Measurements from ENCODE around the gene ARHGAP27.

Gene ARHGAP27

GRCh38 chr17:45385331-45385997 lies 47.2 kb downstream of the ARHGAP27 start:
- no peak overlapping the region for H3K9ac ChIP-seq (ENCODE audit: low read depth, low read length)
- no peaks in the 10 kb centered on the region for H3K9me3 ChIP-seq (replicated peaks; ENCODE audit: low read length)
- H3K27me3 ChIP-seq (ENCODE audit: control insufficient read depth, insufficient read depth, low read length), result peaks cover 6% of the 10 kb centered on the region
- peaks cover 24% of the 10 kb centered on the region for H3K4me1 ChIP-seq (ENCODE audit: control insufficient read depth, insufficient read depth, low read length)
- H3K4me3 ChIP-seq (ENCODE audit: low read length), result no peak overlapping the region
- no peaks in the 10 kb centered on the region for H3K36me3 ChIP-seq (ENCODE audit: insufficient read depth, low read length)
- no peak overlapping the region for H3K4me2 ChIP-seq (ENCODE audit: low read length)

GRCh38 chr17:45384789-45385262 lies 47.8 kb downstream of the ARHGAP27 start:
- Histone ChIP-seq H3K4me1 (ENCODE audit: control insufficient read depth, insufficient read depth, low read length) (peaks cover 24% of the 10 kb centered on the region), H3K4me3 (ENCODE audit: low read length) (no peak overlapping the region), H3K27me3 (ENCODE audit: control insufficient read depth, insufficient read depth, low read length) (peaks cover 6% of the 10 kb centered on the region), H3K36me3 (ENCODE audit: insufficient read depth, low read length) (no peaks in the 10 kb centered on the region), H3K4me2 (ENCODE audit: low read length) (no peak overlapping the region), H3K9me3 (replicated peaks; ENCODE audit: low read length) (no peaks in the 10 kb centered on the region), H3K9ac (ENCODE audit: low read depth, low read length) (no peak overlapping the region)

- Histone ChIP-seq H3K9ac (ENCODE audit: low read depth, low read length) (no peak overlapping the region), H3K36me3 (ENCODE audit: insufficient read depth, low read length) (no peaks in the 10 kb centered on the region), H3K4me1 (ENCODE audit: control insufficient read depth, insufficient read depth, low read length) (peaks cover 24% of the 10 kb centered on the region)
Observed at GRCh38 chr17:45384047-45384788, 48.5 kb downstream of the ARHGAP27 start.

GRCh38 chr17:45383003-45383402 lies 49.7 kb downstream of the ARHGAP27 start:
- no peak overlapping the region for H3K9ac ChIP-seq (ENCODE audit: low read depth, low read length)
- H3K4me3 ChIP-seq (ENCODE audit: low read length), result no peak overlapping the region
- no peaks in the 10 kb centered on the region for H3K36me3 ChIP-seq (ENCODE audit: insufficient read depth, low read length)
- peaks cover 16% of the 10 kb centered on the region for H3K4me1 ChIP-seq (ENCODE audit: control insufficient read depth, insufficient read depth, low read length)
- H3K4me2 ChIP-seq (ENCODE audit: low read length), result no peak overlapping the region
- peaks cover 3% of the 10 kb centered on the region for H3K27me3 ChIP-seq (ENCODE audit: control insufficient read depth, insufficient read depth, low read length)
- H3K9me3 ChIP-seq (replicated peaks; ENCODE audit: low read length), result no peaks in the 10 kb centered on the region

More at GRCh38 chr17:45384047-45384788, 48.5 kb downstream of the ARHGAP27 start:
- Histone ChIP-seq H3K4me3 (ENCODE audit: low read length) (no peak overlapping the region), H3K4me2 (ENCODE audit: low read length) (no peak overlapping the region), H3K9me3 (replicated peaks; ENCODE audit: low read length) (no peaks in the 10 kb centered on the region), H3K27me3 (ENCODE audit: control insufficient read depth, insufficient read depth, low read length) (peaks cover 6% of the 10 kb centered on the region)

- no peak overlapping the region for H3K4me2 ChIP-seq (ENCODE audit: low read length)
- no peaks in the 10 kb centered on the region for H3K9me3 ChIP-seq (replicated peaks; ENCODE audit: low read length)
- no peaks in the 10 kb centered on the region for H3K27me3 ChIP-seq (ENCODE audit: control insufficient read depth, insufficient read depth, low read length)
- H3K4me3 ChIP-seq (ENCODE audit: low read length), result no peak overlapping the region
- H3K9ac ChIP-seq (ENCODE audit: low read depth, low read length), result no peak overlapping the region
- H3K36me3 ChIP-seq (ENCODE audit: insufficient read depth, low read length), result no peaks in the 10 kb centered on the region
- H3K4me1 ChIP-seq (ENCODE audit: control insufficient read depth, insufficient read depth, low read length), result peaks cover 16% of the 10 kb centered on the region
Observed at GRCh38 chr17:45382226-45382625, 50.4 kb downstream of the ARHGAP27 start.

- H3K4me2 ChIP-seq (ENCODE audit: low read length), result no peak overlapping the region
- H3K36me3 ChIP-seq (ENCODE audit: insufficient read depth, low read length), result no peaks in the 10 kb centered on the region
- no peak overlapping the region for H3K9ac ChIP-seq (ENCODE audit: low read depth, low read length)
- no peaks in the 10 kb centered on the region for H3K9me3 ChIP-seq (replicated peaks; ENCODE audit: low read length)
- H3K4me1 ChIP-seq (ENCODE audit: control insufficient read depth, insufficient read depth, low read length), result peaks cover 16% of the 10 kb centered on the region
- no peaks in the 10 kb centered on the region for H3K27me3 ChIP-seq (ENCODE audit: control insufficient read depth, insufficient read depth, low read length)
- H3K4me3 ChIP-seq (ENCODE audit: low read length), result no peak overlapping the region
Observed at GRCh38 chr17:45380991-45381390, 51.7 kb downstream of the ARHGAP27 start.

- no peaks in the 10 kb centered on the region for H3K36me3 ChIP-seq (ENCODE audit: insufficient read depth, low read length)
- no peaks in the 10 kb centered on the region for H3K9me3 ChIP-seq (replicated peaks; ENCODE audit: low read length)
- no peak overlapping the region for H3K4me2 ChIP-seq (ENCODE audit: low read length)
- no peak overlapping the region for H3K9ac ChIP-seq (ENCODE audit: low read depth, low read length)
- peaks cover 14% of the 10 kb centered on the region for H3K4me1 ChIP-seq (ENCODE audit: control insufficient read depth, insufficient read depth, low read length)
- no peaks in the 10 kb centered on the region for H3K27me3 ChIP-seq (ENCODE audit: control insufficient read depth, insufficient read depth, low read length)
- H3K4me3 ChIP-seq (ENCODE audit: low read length), result no peak overlapping the region
Observed at GRCh38 chr17:45380046-45380765, 52.5 kb downstream of the ARHGAP27 start.

- H3K9me3 ChIP-seq (replicated peaks; ENCODE audit: low read length), result no peaks in the 10 kb centered on the region
- H3K4me3 ChIP-seq (ENCODE audit: low read length), result no peak overlapping the region
- H3K9ac ChIP-seq (ENCODE audit: low read depth, low read length), result no peak overlapping the region
- no peaks in the 10 kb centered on the region for H3K27me3 ChIP-seq (ENCODE audit: control insufficient read depth, insufficient read depth, low read length)
- H3K4me1 ChIP-seq (ENCODE audit: control insufficient read depth, insufficient read depth, low read length), result peaks cover 21% of the 10 kb centered on the region
- H3K4me2 ChIP-seq (ENCODE audit: low read length), result no peak overlapping the region
- no peaks in the 10 kb centered on the region for H3K36me3 ChIP-seq (ENCODE audit: insufficient read depth, low read length)
Observed at GRCh38 chr17:45377401-45377800, 55.3 kb downstream of the ARHGAP27 start.

GRCh38 chr17:45376171-45377005 lies 56.3 kb downstream of the ARHGAP27 start:
- H3K4me3 ChIP-seq (ENCODE audit: low read length), result no peak overlapping the region
- no peaks in the 10 kb centered on the region for H3K27me3 ChIP-seq (ENCODE audit: control insufficient read depth, insufficient read depth, low read length)
- no peak overlapping the region for H3K4me2 ChIP-seq (ENCODE audit: low read length)
- H3K9me3 ChIP-seq (replicated peaks; ENCODE audit: low read length), result no peaks in the 10 kb centered on the region
- no peaks in the 10 kb centered on the region for H3K36me3 ChIP-seq (ENCODE audit: insufficient read depth, low read length)
- peaks cover 30% of the 10 kb centered on the region for H3K4me1 ChIP-seq (ENCODE audit: control insufficient read depth, insufficient read depth, low read length)
- no peak overlapping the region for H3K9ac ChIP-seq (ENCODE audit: low read depth, low read length)

GRCh38 chr17:45374501-45374900 lies 58.2 kb downstream of the ARHGAP27 start:
- H3K4me2 ChIP-seq (ENCODE audit: low read length), result no peak overlapping the region
- no peak overlapping the region for H3K9ac ChIP-seq (ENCODE audit: low read depth, low read length)
- no peaks in the 10 kb centered on the region for H3K27me3 ChIP-seq (ENCODE audit: control insufficient read depth, insufficient read depth, low read length)
- no peak overlapping the region for H3K4me3 ChIP-seq (ENCODE audit: low read length)
- no peaks in the 10 kb centered on the region for H3K9me3 ChIP-seq (replicated peaks; ENCODE audit: low read length)
- peaks cover 39% of the 10 kb centered on the region for H3K4me1 ChIP-seq (ENCODE audit: control insufficient read depth, insufficient read depth, low read length)
- no peaks in the 10 kb centered on the region for H3K36me3 ChIP-seq (ENCODE audit: insufficient read depth, low read length)
